GM21526 (cell line): ENCODE measurements around the gene ZNF749.

Experiments
- ATAC-seq: cut with Tn5 transposase; IDR thresholded peaks from one replicate; pipeline ENCODE4 v1.9.1; 2021; ENCODE audit warnings: moderate library complexity; ENCODE audit not compliant: unreplicated experiment, low FRiP score

The ZNF749 gene

GRCh38 chr19:57435062-57435978, at the start of gene ZNF749:
Gene ZNF749, plus strand, starts transcription at chr19:57435325. Its CDS starts 254 bp downstream, at chr19:57435579.
- peak; percentile 92 for ATAC-seq

GRCh38 chr19:57389194-57389729, 45.9 kb upstream of the ZNF749 start:
- no peak for ATAC-seq

DNA sequence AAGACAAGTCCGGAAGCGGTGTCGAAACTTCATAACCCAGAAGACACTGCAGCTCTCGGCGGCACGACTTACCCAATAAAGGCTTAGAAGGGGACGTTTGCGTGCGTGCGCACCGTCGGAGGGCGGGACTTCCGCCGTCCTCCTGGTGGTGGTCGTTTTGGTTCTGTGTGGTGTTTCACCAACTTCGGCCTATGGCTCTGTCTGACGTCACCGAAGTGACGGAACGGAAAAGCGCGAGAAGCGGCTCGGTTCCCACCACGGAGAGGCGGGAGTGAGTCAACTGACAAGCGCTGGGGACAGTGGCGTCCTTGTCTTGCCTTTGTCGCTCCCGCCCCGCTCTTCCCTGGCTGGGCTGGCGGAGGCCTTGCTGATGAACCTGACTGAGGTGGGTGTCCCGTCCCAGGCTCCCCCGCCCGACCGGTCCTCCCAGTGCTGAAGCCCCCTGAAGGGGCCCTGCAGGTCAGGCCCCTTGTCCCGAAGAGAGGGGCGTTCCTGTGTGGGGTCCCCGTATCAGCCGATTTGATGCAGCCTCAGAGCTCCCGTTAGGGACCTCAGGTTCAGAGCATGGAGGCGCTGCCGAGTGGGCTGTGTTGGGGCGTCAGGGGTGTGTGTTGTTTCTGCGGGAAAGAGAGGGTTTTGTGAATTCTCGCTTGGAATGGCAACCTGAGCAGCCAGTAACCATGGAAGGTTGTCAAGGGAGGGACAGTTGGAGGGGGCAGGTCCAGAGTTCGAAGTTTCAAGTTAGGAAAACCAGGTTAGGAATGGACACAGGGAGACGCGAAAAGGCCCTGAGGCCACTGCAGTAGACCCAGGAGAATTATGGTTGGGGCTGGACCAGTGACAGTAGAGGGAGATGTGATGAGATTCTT, 45.2 kb upstream of the ZNF749 start, which contains the start of gene ZNF548:
TSS of gene ZNF548 (plus strand) at position 125 of the 869 bp plus-strand sequence. CDS start at position 371, 246 bp downstream.
- peak; percentile 96 for ATAC-seq

GRCh38 chr19:57395710-57396109, 39.4 kb upstream of the ZNF749 start:
- ATAC-seq: no peak

- ATAC-seq: no peak
These were observed 36.3 kb upstream of the ZNF749 start for GRCh38 chr19:57398868-57399267.

DNA sequence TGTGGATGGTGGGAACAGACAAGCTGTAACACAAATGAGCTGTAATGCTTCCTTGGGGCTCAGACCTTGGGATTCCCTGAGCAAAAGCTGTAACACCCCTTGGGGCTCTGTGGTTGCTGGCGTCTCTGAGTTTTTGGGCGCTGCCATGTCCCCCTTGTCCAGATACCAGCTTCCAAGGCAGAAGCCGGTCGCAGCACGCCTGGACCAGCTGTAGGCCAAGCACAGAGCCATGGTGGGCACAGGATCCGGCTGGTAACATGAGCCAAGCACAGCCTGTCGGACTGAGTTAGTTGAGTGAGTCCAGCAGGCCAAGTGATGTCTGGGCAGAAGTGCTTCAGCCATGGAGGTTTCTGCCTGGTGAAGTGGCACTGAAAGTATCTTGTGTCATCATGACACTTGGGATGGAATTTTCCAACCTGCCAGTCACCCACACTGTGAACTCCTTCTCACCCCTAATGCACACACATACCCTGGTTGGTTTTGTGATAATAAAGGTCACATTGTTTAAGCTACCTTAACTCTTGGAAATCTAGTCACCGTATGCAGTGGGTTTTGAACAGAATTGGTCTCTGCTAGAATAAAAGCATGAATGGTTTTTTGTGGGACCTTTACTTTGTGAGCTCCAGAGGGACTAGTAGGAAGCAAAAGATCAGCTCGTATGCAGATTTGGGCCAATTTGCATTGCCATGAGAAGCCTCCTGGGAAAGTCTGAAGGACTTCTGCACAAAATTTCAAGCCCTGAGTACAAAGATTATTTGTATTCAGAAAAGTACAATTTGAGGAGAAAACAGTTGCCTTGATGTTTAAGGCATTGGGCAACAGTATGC, 31.2 kb upstream of the ZNF749 start:
- ATAC-seq: no peak

GRCh38 chr19:57406516-57407123, 28.5 kb upstream of the ZNF749 start:
- no peak for ATAC-seq

DNA sequence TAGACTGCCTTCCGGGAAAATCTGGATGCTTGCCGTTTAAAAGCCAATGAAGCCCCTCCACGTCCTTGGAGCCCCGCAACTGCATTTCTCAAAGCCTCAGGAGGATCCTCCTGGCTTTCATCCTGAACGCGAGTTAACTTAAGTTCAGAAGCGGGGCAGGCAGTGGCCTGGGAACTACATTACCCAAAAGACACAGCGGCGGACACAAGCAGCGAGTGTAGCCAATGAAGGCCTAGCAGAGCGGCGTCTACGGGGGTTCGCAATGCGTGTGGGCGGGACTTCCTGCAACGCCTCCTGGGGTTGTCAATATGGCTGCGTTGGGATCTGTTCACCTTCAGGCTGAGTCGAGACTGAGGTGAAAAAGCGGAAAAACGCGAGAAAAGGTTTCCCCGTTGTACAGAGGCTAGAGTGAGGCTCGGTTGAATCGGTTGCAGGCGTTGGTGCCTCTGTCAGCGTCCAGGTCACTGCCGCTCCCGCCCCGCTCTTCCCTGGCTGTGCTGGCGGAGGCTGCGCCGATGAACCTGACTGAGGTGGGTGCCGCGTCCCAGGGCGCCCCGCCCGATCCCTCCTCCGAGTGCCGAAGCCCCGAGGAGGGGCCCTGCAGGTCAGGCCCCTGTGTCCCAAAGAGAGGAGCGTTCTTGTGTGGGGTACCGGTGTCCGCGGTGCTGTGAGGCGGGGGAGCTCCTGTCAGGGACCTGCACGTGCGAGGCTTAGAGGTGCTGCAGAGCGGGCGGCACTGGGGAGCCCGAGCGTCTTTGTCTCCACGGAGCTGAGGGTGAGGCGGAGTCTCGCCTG, 24.1 kb upstream of the ZNF749 start, which contains the start of gene ZNF17:
TSS of gene ZNF17 (plus strand) at position 285 of the 795 bp plus-strand sequence. CDS start 2,455 bp downstream, outside the sequence.
- ATAC-seq: peak; percentile 98

DNA sequence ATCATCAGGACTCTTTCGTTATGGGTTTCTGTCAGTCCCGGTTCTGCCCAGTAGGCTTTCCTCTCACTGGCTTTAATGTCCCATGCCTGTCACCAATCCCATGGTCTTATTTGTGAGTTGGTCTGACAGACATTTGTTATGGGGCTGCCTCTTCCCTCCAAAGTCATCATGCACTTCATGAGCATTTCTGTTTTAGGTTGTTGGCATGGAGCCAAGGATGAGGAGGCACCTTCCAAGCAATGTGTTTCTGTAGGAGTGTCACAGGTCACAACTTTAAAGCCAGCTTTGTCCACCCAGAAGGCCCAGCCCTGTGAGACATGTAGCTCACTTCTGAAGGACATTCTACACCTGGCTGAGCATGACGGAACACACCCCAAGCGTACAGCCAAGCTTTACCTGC, 15.7 kb upstream of the ZNF749 start:
- no peak for ATAC-seq

DNA sequence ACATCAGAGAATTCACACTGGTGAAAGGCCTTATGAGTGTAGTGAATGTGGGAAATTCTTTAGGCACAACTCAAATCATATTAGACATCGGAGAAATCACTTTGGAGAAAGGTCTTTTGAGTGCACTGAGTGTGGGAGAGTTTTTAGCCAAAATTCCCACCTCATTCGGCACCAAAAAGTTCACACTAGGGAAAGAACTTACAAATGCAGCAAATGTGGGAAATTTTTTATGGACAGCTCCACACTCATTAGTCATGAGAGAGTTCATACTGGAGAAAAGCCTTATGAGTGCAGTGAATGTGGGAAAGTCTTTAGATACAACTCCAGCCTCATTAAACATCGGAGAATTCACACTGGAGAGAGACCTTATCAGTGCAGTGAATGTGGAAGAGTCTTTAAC, 14.1 kb upstream of the ZNF749 start:
- ATAC-seq: no peak

GRCh38 chr19:57434386-57435061, 601 bp upstream of the ZNF749 start:
- ATAC-seq: peak; percentile 3

DNA sequence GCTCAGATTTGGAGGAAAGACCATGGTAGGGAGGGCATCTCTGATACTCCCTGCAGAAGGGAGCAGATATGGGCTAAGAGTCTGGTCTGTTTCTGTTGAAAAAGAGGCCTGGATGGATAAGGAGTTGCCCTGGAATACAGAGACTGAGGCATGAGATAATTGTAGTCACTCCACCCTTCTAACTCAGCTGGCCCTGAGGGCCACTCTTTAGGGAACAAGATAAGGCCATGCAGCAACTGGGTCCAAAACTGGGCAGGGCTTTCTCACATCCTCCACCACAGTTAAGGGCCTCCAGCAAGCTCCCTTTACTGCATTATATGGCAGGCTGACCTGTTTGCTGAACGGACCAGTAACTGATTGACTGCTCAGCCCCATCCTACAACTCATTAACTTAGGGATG, 1.3 kb downstream of the ZNF749 start:
- ATAC-seq: no peak

DNA sequence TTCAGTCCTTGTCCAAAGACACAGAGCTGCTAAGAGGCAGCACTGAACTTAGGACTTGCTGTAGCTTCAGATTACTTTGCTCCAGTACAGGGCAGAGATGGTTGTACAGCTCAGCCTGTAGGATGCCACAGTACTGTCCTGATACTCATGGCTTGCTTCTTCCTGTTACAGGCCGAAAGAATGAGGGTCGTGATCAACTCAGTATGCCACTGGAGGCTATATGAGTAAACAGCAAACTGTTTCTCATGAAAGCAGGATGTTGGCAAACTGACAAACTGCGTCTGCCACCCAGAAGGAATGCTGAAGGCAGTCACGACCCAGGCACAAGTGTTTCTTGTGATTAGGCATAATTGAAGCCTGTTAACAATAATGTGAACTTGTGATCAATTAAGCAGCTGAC, 2.8 kb downstream of the ZNF749 start:
- ATAC-seq: no peak

DNA sequence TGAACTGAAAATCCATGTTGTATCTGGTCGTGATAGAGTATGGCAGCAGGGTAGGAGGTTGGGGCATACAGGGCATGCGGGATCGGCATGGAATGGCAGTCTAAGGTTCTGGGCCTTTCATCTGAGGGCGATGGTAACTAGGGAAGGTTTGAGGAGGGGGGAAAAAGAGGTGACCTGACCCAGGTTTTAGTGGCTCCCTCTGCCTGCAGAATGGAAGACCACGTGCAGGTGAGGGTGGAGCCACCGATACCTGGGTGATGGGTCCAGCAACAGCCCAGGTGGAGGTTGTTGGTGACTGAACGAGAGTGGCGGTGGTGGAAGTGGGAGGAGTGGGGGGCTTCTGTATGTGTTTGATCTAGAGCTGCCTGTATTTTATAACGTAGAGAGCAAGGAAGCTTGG, 3.8 kb downstream of the ZNF749 start:
- ATAC-seq: no peak

GRCh38 chr19:57441979-57442752, 7.0 kb downstream of the ZNF749 start:
- ATAC-seq: no peak

- ATAC-seq: no peak
These were observed 8.1 kb downstream of the ZNF749 start for GRCh38 chr19:57443121-57443696.

GRCh38 chr19:57452307-57452706, 17.2 kb downstream of the ZNF749 start:
- no peak for ATAC-seq
